HEK293T (cell line): ENCODE measurements around the gene KCNQ1.
A peak's percentile ranks its signal among the peaks of the same experiment; 100 is the strongest.

ENCODE experiments used
- CTCF ChIA-PET: fragments of 350-600 bp; formaldehyde crosslinking; extraction: SDS; loops from one replicate; lab custom pipeline; 2021; ENCODE audit warnings: antibody characterized with exemption, inconsistent platforms; lab: Yijun Ruan, JAX
- POLR2A ChIA-PET: fragments of 350-600 bp; formaldehyde crosslinking; extraction: SDS; loops from one replicate; lab custom pipeline; 2020; ENCODE audit warnings: antibody characterized with exemption, inconsistent platforms; lab: Yijun Ruan, JAX
- DNase-seq: peaks from one replicate; pipeline ENCODE4 v3.0.0; 2012; ENCODE audit warnings: mixed read lengths; ENCODE audit errors: extremely low spot score
- ARNT ChIP-seq: fragments of 450-650 bp; IDR thresholded peaks from 2 replicates; pipeline ENCODE4 v1.6.1; 2017; ENCODE audit warnings: mild to moderate bottlenecking
- BHLHE40 ChIP-seq: fragments of 450-650 bp; IDR thresholded peaks from 2 replicates; pipeline ENCODE4 v1.6.1; 2016; ENCODE audit warnings: mild to moderate bottlenecking, moderate library complexity, borderline replicate concordance
- CTBP1 ChIP-seq: fragments of 450-650 bp; IDR thresholded peaks from 2 replicates; pipeline ENCODE4 v1.6.1; 2016; ENCODE audit warnings: borderline replicate concordance
- ELF4 ChIP-seq: fragments of 450-650 bp; IDR thresholded peaks from 2 replicates; pipeline ENCODE4 v1.6.1; 2017; ENCODE audit warnings: antibody characterized with exemption
- FOXA1 ChIP-seq: fragments of 450-650 bp; IDR thresholded peaks from 2 replicates; pipeline ENCODE4 v1.6.1; 2016; ENCODE audit warnings: mild to moderate bottlenecking
- FOXK2 ChIP-seq: fragments of 450-650 bp; IDR thresholded peaks from 2 replicates; pipeline ENCODE4 v1.6.1; 2016; ENCODE audit warnings: mild to moderate bottlenecking
- FOXM1 ChIP-seq: fragments of 450-650 bp; IDR thresholded peaks from 2 replicates; pipeline ENCODE4 v1.6.1; 2017; ENCODE audit warnings: mild to moderate bottlenecking, borderline replicate concordance
- HDGF ChIP-seq: fragments of 450-650 bp; IDR thresholded peaks from 2 replicates; pipeline ENCODE4 v1.6.1; 2017; ENCODE audit warnings: antibody characterized with exemption, borderline replicate concordance
- L3MBTL2 ChIP-seq: fragments of 450-650 bp; conservative IDR thresholded peaks from 2 replicates; pipeline ENCODE4 v1.6.1; 2016; ENCODE audit warnings: mild to moderate bottlenecking
- LEF1 ChIP-seq: fragments of 450-650 bp; IDR thresholded peaks from 2 replicates; pipeline ENCODE4 v1.6.1; 2017; ENCODE audit warnings: mild to moderate bottlenecking, borderline replicate concordance
- NFRKB ChIP-seq: fragments of 450-650 bp; IDR thresholded peaks from 2 replicates; pipeline ENCODE4 v1.6.1; 2016; ENCODE audit warnings: mild to moderate bottlenecking, moderate library complexity
- PKNOX1 ChIP-seq: fragments of 450-650 bp; IDR thresholded peaks from 2 replicates; pipeline ENCODE4 v1.6.1; 2016
- SP1 ChIP-seq: fragments of 450-650 bp; IDR thresholded peaks from 2 replicates; pipeline ENCODE4 v1.6.1; 2017
- SUZ12 ChIP-seq: fragments of 450-650 bp; IDR thresholded peaks from 2 replicates; pipeline ENCODE4 v1.6.1; 2016; ENCODE audit warnings: mild to moderate bottlenecking
- TARDBP ChIP-seq: fragments of 450-650 bp; IDR thresholded peaks from 2 replicates; pipeline ENCODE4 v1.6.1; 2016
- ZNF384 ChIP-seq: fragments of 450-650 bp; IDR thresholded peaks from 2 replicates; pipeline ENCODE4 v1.6.1; 2016

The KCNQ1 gene

GRCh38 chr11:2853997-2854560 lies 409.3 kb downstream of the KCNQ1 start:
- POLR2A ChIA-PET, result no interaction called here
- CTCF ChIA-PET, result no interaction called here
- no peak for DNase-seq
- TF ChIP-seq L3MBTL2 (no peak), LEF1 (no peak), CTBP1 (no peak), TARDBP (no peak)

DNA sequence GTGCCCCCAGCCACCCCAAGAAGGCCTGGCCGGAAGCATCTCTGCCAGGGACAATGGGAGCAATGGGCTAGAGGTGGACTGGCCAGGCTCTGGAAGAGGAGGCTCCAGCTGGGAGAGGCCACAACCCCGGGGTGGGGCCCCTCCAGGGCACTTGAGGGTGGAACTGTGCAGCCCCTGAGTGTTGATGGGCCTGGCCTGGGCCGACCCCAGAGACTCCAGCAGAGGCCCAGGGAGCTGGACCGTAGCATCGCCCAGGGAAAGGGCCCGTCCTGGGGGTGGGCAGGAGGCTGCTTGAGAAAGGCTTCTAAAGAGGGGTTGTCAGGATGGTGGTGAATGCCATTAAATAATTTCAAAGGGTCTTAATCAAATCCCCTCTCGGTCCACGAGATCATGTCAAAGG lies 410.4 kb downstream of the KCNQ1 start:
- ChIA-PET CTCF (no interaction called here), POLR2A (no interaction called here)
- TF ChIP-seq FOXK2 (no peak), NFRKB (no peak), PKNOX1 (no peak), BHLHE40 (no peak)
- no peak for DNase-seq

DNA sequence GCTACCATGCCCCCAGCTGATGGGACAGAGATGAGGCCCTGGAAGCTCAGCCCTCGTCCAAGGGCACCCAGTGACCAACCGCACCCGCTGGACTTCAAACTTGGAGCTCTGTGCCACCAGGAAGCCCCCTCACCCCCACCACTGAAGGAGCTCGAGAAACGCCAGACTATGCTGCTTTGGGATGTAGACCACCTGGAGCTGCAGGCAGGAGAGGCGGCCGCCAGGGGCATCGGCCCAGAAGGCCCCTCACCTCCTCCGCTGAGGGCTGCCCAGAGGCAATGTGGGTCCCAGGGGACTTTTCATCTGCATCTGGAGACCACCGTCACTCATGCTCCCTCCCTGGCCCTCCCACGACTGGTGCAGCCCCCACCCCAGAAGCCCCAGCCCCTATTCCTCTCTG lies 412.5 kb downstream of the KCNQ1 start:
- TF ChIP-seq L3MBTL2 (no peak), PKNOX1 (no peak), BHLHE40 (no peak), SP1 (no peak), TARDBP (no peak), ELF4 (no peak), ARNT (no peak), FOXM1 (no peak), LEF1 (no peak), FOXA1 (no peak)
- ChIA-PET POLR2A (no interaction called here), CTCF (no interaction called here)
- DNase-seq, result no peak

DNA sequence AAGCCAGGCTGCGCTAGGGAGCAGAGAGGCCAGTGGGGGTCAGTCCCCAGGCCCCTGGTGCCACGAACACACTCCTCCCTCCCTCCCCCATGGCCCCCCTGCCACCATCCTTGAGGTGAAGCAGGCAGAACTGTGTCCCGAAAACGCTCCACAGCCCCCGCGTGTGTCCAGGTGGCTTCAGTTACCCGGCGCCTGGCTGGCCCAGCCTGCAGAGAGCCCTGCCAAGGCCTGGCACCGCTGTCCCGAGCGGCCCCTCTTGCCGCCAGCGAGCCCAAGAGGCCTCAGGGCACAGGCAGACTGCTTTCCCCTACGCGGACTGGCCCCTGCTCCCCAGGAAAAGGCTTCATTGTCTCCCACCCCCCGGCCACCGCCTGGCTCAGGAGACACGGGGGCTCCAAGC lies 413.1 kb downstream of the KCNQ1 start:
- ChIA-PET CTCF (no interaction called here), POLR2A (no interaction called here)
- TF ChIP-seq PKNOX1 (no peak), ZNF384 (no peak), HDGF (no peak), TARDBP (no peak), LEF1 (no peak), FOXM1 (no peak), L3MBTL2 (no peak), BHLHE40 (no peak), FOXK2 (no peak), CTBP1 (no peak), NFRKB (no peak), SP1 (no peak), FOXA1 (no peak), SUZ12 (no peak), ELF4 (no peak), ARNT (no peak)
- DNase-seq, result no peak

DNA sequence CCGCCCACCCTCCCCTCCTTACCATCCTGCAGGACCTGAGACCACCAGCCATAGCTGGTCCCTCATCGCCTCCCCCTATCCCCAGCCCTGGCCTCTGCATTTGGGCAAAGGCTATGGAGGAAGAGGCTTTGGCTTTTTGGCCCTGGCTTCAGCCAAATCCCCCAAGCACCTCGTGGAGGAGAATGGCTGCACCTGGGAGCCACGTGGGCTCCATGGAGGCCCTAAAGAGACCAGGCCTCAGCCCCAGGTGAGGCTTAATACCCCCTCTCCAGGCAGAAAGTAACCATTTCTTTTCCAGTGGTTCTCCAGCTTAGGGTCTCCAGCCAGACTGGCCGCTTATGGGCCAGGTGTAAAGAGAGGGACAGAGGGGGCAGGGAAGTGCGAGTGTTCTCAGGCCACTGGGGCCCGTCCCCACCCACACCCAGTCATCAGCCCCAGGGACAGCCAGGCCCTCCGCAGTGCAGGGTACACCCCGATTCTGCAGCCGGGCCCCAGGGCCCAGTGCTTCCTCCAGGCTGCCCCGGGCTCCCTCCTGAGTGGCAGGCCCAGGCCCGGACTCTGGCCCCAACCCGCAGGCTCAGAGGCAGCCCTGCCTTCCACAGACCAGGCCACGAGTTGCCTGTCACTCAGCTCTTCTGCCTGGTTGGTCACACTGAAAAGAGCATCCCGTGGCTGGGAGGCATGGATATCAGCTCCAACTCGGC lies 414.3 kb downstream of the KCNQ1 start:
- TF ChIP-seq ZNF384 (no peak), PKNOX1 (0 out of 2 replicates have a peak, but pooled peaks have one; percentile 36)
- POLR2A ChIA-PET, result no interaction called here
- no peak for DNase-seq
- CTCF ChIA-PET, result no interaction called here

DNA sequence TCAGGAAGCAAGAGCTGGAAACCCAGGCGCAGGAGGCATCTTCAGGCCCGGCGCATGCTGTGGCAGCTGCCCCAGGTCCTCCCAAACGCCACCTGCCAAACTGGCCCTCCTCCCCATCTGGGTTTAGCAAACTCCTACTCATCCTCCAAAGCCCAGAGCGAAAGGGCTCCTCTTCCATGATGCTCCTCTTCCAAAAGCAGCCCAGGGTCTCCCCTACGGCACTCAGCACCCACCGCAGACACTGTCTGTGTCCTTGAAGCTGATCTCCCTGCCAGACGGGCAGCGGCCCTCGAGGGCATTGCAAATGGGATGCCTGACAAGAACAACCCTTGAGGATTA lies 414.9 kb downstream of the KCNQ1 start:
- no peak for DNase-seq
- no peak for TF ChIP-seq ARNT
- TF ChIP-seq CTBP1, result no peak
- TF ChIP-seq SP1, result no peak
- no peak for TF ChIP-seq NFRKB
- TF ChIP-seq SUZ12, result no peak
- TF ChIP-seq ELF4, result no peak
- TF ChIP-seq HDGF, result no peak
- no peak for TF ChIP-seq ZNF384
- TF ChIP-seq FOXK2, result no peak
- no peak for TF ChIP-seq FOXA1
- ChIA-PET POLR2A (no interaction called here), CTCF (no interaction called here)
